HEK293 (cell line): ENCODE data around the gene DGKD.

Experiments
- CTCF ChIA-PET: fragments of 350-600 bp; formaldehyde crosslinking; extraction: SDS; loops from one replicate; lab custom pipeline; 2021; ENCODE audit warnings: antibody characterized with exemption; lab: Yijun Ruan, JAX
- POLR2A ChIA-PET: fragments of 300-600 bp; formaldehyde crosslinking; extraction: SDS; loops from one replicate; lab custom pipeline; 2020; ENCODE audit warnings: antibody characterized with exemption, inconsistent platforms; lab: Yijun Ruan, JAX
- H3K27ac ChIP-seq: fragments of 200-500 bp; sonication (Bioruptor generic); 2 replicates; pipeline ENCODE4 v1.5.1; 2014; ENCODE audit warnings: low read depth, low read length, control low read depth, inconsistent platforms; ENCODE audit errors: extremely low read depth
- H3K36me3 ChIP-seq, 2 experiments: fragments of 200-500 bp in 1 of 2; sonication (Bioruptor generic) in 1 of 2; 1 replicate in 1 of 2; 2 replicates in 1 of 2; pipeline ENCODE4 v1.5.1; 2014 to 2017; ENCODE audit warnings: inconsistent platforms in 2 of 2, low read length in 2 of 2; ENCODE audit not compliant: control insufficient read depth in 2 of 2, insufficient read depth in 1 of 2
- H3K4me1 ChIP-seq: fragments of 200-500 bp; sonication (Bioruptor generic); 2 replicates; pipeline ENCODE4 v1.5.1; 2014; ENCODE audit warnings: mild to moderate bottlenecking, low read length, inconsistent platforms; ENCODE audit not compliant: control insufficient read depth, insufficient read depth
- H3K4me3 ChIP-seq: 2 replicates; pipeline ENCODE4 v1.5.1; 2011; ENCODE audit warnings: low read depth, mild to moderate bottlenecking, control low read depth, low read length, moderate library complexity
- H3K9me3 ChIP-seq: fragments of 200-500 bp; sonication (Bioruptor generic); 2 replicates; pipeline ENCODE4 v1.5.1; 2014; ENCODE audit warnings: low read depth, low read length, inconsistent platforms; ENCODE audit not compliant: control insufficient read depth, insufficient read depth
- GLI4 ChIP-seq: fragments of 450-650 bp; formaldehyde crosslinking; IDR thresholded peaks from 2 replicates; pipeline ENCODE4 v1.5.1; 2016; ENCODE audit warnings: missing biosample characterization, missing genetic modification characterization
- HOXC10 ChIP-seq: sonication (generic); formaldehyde crosslinking; IDR thresholded peaks from 2 replicates; pipeline ENCODE4 v1.8.1; 2023; ENCODE audit warnings: mild to moderate bottlenecking, missing genetic modification reagents
- TCF7L2 ChIP-seq: IDR thresholded peaks from 2 replicates; pipeline ENCODE4 v1.6.1; 2011; ENCODE audit warnings: low read depth, mild to moderate bottlenecking, inconsistent platforms, low read length, moderate library complexity, borderline replicate concordance
- WT1 ChIP-seq: fragments of 450-650 bp; formaldehyde crosslinking; IDR thresholded peaks from 2 replicates; pipeline ENCODE4 v1.5.1; 2016; ENCODE audit warnings: missing biosample characterization, missing genetic modification characterization
- ZNF175 ChIP-seq: fragments of 450-650 bp; formaldehyde crosslinking; IDR thresholded peaks from 2 replicates; pipeline ENCODE4 v1.5.1; 2016; ENCODE audit warnings: missing biosample characterization, missing genetic modification characterization
- ZNF24 ChIP-seq: fragments of 450-650 bp; formaldehyde crosslinking; IDR thresholded peaks from 2 replicates; pipeline ENCODE4 v1.5.1; 2016; ENCODE audit warnings: missing biosample characterization, missing genetic modification characterization
- ZNF302 ChIP-seq: fragments of 450-650 bp; formaldehyde crosslinking; IDR thresholded peaks from 2 replicates; pipeline ENCODE4 v1.5.1; 2016; ENCODE audit warnings: missing biosample characterization, missing genetic modification characterization, low read depth
- ZNF311 ChIP-seq: fragments of 450-650 bp; formaldehyde crosslinking; IDR thresholded peaks from 2 replicates; pipeline ENCODE4 v1.5.1; 2017; ENCODE audit warnings: missing biosample characterization, missing genetic modification characterization, borderline replicate concordance
- ZNF394 ChIP-seq: fragments of 450-650 bp; formaldehyde crosslinking; IDR thresholded peaks from 2 replicates; pipeline ENCODE4 v1.5.1; 2016; ENCODE audit warnings: missing biosample characterization, missing genetic modification characterization, mild to moderate bottlenecking, moderate library complexity, borderline replicate concordance
- ZNF473 ChIP-seq: fragments of 450-650 bp; formaldehyde crosslinking; IDR thresholded peaks from 2 replicates; pipeline ENCODE4 v1.5.1; 2017; ENCODE audit warnings: missing biosample characterization, missing genetic modification characterization
- ZNF530 ChIP-seq: fragments of 450-650 bp; formaldehyde crosslinking; IDR thresholded peaks from 2 replicates; pipeline ENCODE4 v1.5.1; 2016; ENCODE audit warnings: low read depth, missing biosample characterization, missing genetic modification characterization
- ZNF777 ChIP-seq: fragments of 450-650 bp; formaldehyde crosslinking; IDR thresholded peaks from 2 replicates; pipeline ENCODE4 v1.5.1; 2017; ENCODE audit warnings: missing biosample characterization, missing genetic modification characterization, borderline replicate concordance
- ZNF791 ChIP-seq: fragments of 450-650 bp; formaldehyde crosslinking; IDR thresholded peaks from 2 replicates; pipeline ENCODE4 v1.5.1; 2016; ENCODE audit warnings: missing biosample characterization, missing genetic modification characterization
- ZNF843 ChIP-seq: fragments of 450-650 bp; formaldehyde crosslinking; IDR thresholded peaks from 2 replicates; pipeline ENCODE4 v1.5.1; 2016; ENCODE audit warnings: missing biosample characterization, missing genetic modification characterization
- TF ChIP-seq, protein P1 (sequence below): fragments of 450-650 bp; formaldehyde crosslinking; IDR thresholded peaks from 2 replicates; pipeline ENCODE4 v1.5.1; 2016; ENCODE audit warnings: missing biosample characterization, missing genetic modification characterization
- TF ChIP-seq, protein P2 (sequence below): fragments of 450-650 bp; IDR thresholded peaks from 2 replicates; pipeline ENCODE4 v1.5.1; 2018; ENCODE audit warnings: missing biosample characterization, missing genetic modification characterization
- TF ChIP-seq, protein P3 (sequence below): fragments of 450-650 bp; formaldehyde crosslinking; IDR thresholded peaks from 2 replicates; pipeline ENCODE4 v1.5.1; 2016; ENCODE audit warnings: missing biosample characterization, missing genetic modification characterization

Gene DGKD

DNA sequence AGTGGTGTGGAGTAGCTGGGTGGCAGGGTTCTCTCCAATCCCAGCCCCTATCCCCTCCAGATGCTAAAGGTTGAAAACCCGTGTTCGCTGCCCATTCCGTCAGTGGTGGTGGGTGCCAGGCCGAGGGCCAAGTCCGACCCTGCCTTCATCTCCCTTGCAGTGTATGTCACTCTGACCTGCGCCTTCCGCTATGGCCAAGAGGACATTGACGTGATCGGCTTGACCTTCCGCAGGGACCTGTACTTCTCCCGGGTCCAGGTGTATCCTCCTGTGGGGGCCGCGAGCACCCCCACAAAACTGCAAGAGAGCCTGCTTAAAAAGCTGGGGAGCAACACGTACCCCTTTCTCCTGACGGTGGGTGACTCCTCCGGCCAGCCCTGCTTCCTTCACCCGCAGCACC lies 33.8 kb upstream of the DGKD start (continued):
- TF ChIP-seq, protein P1, sequence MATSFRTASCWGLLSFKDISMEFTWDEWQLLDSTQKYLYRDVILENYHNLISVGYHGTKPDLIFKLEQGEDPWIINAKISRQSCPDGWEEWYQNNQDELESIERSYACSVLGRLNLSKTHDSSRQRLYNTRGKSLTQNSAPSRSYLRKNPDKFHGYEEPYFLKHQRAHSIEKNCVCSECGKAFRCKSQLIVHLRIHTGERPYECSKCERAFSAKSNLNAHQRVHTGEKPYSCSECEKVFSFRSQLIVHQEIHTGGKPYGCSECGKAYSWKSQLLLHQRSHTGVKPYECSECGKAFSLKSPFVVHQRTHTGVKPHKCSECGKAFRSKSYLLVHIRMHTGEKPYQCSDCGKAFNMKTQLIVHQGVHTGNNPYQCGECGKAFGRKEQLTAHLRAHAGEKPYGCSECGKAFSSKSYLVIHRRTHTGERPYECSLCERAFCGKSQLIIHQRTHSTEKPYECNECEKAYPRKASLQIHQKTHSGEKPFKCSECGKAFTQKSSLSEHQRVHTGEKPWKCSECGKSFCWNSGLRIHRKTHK (tag by site-specific recombination), result no peak
- TF ChIP-seq TCF7L2 (no peak), ZNF175 (tag by site-specific recombination) (no peak), GLI4 (tag by site-specific recombination) (no peak), ZNF843 (tag by site-specific recombination) (no peak), ZNF777 (tag by site-specific recombination) (no peak), ZNF302 (tag by site-specific recombination) (no peak), ZNF24 (tag by site-specific recombination) (no peak), ZNF530 (no peak), HOXC10 (CRISPR knock-in tag) (no peak), ZNF473 (tag by site-specific recombination) (no peak)
- TF ChIP-seq, protein P2, sequence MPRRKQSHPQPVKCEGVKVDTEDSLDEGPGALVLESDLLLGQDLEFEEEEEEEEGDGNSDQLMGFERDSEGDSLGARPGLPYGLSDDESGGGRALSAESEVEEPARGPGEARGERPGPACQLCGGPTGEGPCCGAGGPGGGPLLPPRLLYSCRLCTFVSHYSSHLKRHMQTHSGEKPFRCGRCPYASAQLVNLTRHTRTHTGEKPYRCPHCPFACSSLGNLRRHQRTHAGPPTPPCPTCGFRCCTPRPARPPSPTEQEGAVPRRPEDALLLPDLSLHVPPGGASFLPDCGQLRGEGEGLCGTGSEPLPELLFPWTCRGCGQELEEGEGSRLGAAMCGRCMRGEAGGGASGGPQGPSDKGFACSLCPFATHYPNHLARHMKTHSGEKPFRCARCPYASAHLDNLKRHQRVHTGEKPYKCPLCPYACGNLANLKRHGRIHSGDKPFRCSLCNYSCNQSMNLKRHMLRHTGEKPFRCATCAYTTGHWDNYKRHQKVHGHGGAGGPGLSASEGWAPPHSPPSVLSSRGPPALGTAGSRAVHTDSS, result no peak

DNA sequence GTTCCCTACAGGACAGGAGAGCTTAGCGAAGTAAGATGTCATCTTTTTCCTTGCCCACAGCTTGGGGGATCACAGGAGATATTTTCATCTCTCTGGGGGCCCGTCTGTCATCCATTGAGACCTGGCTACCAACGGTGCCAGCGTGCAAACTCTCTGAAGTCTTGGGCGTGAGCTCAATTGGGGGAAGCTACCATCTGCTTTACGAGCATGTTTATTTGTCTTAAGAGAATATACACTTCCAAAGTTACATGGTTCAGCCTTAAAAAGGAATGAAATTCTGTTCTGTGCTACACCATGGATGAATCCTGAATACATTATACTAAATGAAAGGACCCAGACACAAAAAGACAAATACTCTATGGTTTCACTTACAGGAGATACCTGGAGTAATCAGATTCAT lies 33.1 kb upstream of the DGKD start:
- POLR2A ChIA-PET, result no interaction called here

DNA sequence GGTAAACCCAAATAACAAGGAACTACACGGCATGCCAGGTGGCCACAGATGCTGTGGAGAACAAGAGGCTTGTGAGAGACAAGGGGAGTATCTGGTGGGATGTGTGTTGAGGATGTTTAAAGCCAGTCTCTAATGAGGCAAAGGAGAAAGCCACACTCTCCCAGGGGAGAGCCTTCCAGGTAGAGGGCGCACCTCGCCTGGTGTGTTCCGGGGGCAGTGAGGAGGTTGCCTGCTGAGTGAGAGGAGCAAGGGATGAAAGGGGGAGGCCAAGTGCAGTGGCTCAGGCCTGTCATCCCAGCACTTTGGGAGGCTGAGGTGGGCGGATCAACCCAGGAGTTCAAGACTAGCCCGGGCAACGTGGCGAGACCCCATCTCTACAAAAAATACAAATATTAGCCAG lies 30.4 kb upstream of the DGKD start:
- no peak overlapping the region for H3K27ac ChIP-seq
- H3K9me3 ChIP-seq, result no peaks in the 10 kb centered on the region
- TF ChIP-seq ZNF311 (tag by site-specific recombination) (no peak), ZNF791 (no peak)
- TF ChIP-seq, protein P3, sequence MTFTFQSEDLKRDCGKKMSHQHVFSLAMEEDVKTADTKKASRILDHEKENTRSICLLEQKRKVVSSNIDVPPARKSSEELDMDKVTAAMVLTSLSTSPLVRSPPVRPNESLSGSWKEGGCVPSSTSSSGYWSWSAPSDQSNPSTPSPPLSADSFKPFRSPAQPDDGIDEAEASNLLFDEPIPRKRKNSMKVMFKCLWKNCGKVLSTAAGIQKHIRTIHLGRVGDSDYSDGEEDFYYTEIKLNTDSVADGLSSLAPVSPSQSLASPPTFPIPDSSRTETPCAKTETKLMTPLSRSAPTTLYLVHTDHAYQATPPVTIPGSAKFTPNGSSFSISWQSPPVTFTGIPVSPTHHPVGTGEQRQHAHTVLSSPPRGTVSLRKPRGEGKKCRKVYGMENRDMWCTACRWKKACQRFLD, result no peak
- ChIA-PET CTCF (no interaction called here), POLR2A (interaction anchor here (1.2 kb wide), 1 partner anchor 11 kb away, joined by 3 read pairs; no protein-coding TSS in a partner anchor)
- H3K36me3 ChIP-seq, result no peaks in the 10 kb centered on the region
- no peak overlapping the region for H3K4me3 ChIP-seq
- no peaks in the 10 kb centered on the region for H3K4me1 ChIP-seq

More for the DNA sequence above, 33.1 kb upstream of the DGKD start:
- no peak overlapping the region for H3K27ac ChIP-seq
- H3K4me1 ChIP-seq, result no peaks in the 10 kb centered on the region
- H3K36me3 ChIP-seq, result no peaks in the 10 kb centered on the region
- H3K4me3 ChIP-seq, result no peak overlapping the region
- no peaks in the 10 kb centered on the region for H3K9me3 ChIP-seq
- CTCF ChIA-PET, result no interaction called here
- TF ChIP-seq WT1 (tag by site-specific recombination) (no peak), ZNF394 (tag by site-specific recombination) (no peak)
- TF ChIP-seq, all 188 proteins: peak for 0

DNA sequence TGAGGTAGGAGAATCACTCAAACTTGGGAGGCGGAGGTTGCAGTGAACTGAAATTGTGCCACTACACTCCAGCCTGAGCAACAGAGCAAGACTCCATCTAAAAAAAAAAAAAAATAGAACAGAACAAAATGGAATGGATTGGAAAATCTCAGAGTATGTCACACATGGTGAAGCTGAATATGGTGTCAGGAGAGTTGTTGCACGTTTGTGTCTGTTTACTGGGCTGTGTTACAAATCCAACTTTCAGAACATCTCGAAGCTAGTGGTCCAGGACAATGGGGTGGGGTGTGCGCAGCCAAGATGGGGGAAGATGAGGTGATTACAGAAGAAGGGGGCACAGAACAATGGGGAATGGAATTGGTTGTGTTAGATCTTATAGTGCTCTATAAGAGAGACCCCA lies 29.0 kb upstream of the DGKD start:
- TF ChIP-seq GLI4 (tag by site-specific recombination), result no peak
- H3K36me3 ChIP-seq, result no peaks in the 10 kb centered on the region
- no peak overlapping the region for H3K27ac ChIP-seq
- H3K4me1 ChIP-seq, result no peaks in the 10 kb centered on the region
- H3K9me3 ChIP-seq, result no peaks in the 10 kb centered on the region
- ChIA-PET POLR2A (no interaction called here), CTCF (interaction anchor here (0.7 kb wide), 1 partner anchor 26 kb away, joined by 5 read pairs; no protein-coding TSS in a partner anchor)
- H3K4me3 ChIP-seq, result no peak overlapping the region
